Colonic mucosa (tissue), 4 donors: Measurements from ENCODE around the gene CCNL1. TPM values are rescaled to one million over a fixed set of nuclear protein-coding genes. Genes with fewer than 3 reads are reported as not detected.

Experiments
- DNase-seq: peaks from one replicate; pipeline ENCODE4 v3.0.0-alpha.2; 2020
- H3K27ac ChIP-seq: fragments of 200-600 bp; one replicate; pipeline ENCODE4 v1.8.0; 2021
- H3K27me3 ChIP-seq: fragments of 200-600 bp; one replicate; pipeline ENCODE4 v1.8.0; 2021
- H3K36me3 ChIP-seq: fragments of 200-600 bp; one replicate; pipeline ENCODE4 v1.8.0; 2021
- H3K4me1 ChIP-seq: fragments of 200-600 bp; one replicate; pipeline ENCODE4 v1.8.0; 2021; ENCODE audit warnings: mild to moderate bottlenecking
- H3K4me3 ChIP-seq: fragments of 200-600 bp; one replicate; pipeline ENCODE4 v1.8.0; 2021
- H3K9ac ChIP-seq, 2 donors: one replicate each; pipeline ENCODE4 v1.7.0; 2013; ENCODE audit warnings: control low read depth in 2 of 2, low read depth in 2 of 2, low read length in 2 of 2
- H3K9me3 ChIP-seq: fragments of 200-600 bp; one replicate; pipeline ENCODE4 v1.8.0; 2021
- CTCF ChIP-seq: fragments of 200-600 bp; IDR thresholded peaks from one replicate; pipeline ENCODE4 v1.8.0; 2022; ENCODE audit warnings: antibody characterized with exemption, mild to moderate bottlenecking
- intact Hi-C: fragments of 100-400 bp; cut with DNase I; formaldehyde crosslinking; loops from one replicate; pipeline ENCODE4 v1.14.1; 2022
- total RNA-seq, 2 donors: library from RNA; stranded (reverse); fragmentation: NEBNext Ultra II Directional in 1 of 2; extraction: Animal tissue kit (Norgen Biotek cat#: 25700) in 1 of 2; gene quantifications; one replicate each; pipeline ENCODE4 v1.2.1, GENCODE V29; 2021
- donor health status: healthy.
- donor health status: DM: no; HTN: no; CAD: no.
- donor health status: DM: no; HTN: no; CAD: no.

Gene CCNL1
- total RNA-seq, 2 donors from 2014 or later = 76.4 to 103 TPM

- no peaks in the 10 kb centered on the region for H3K9me3 ChIP-seq
- H3K27ac ChIP-seq = no peak overlapping the region
- no peaks in the 10 kb centered on the region for H3K4me1 ChIP-seq
- intact Hi-C loops = no loop called here
- no peak for TF ChIP-seq CTCF
- DNase-seq = no peak
- H3K4me3 ChIP-seq = no peak overlapping the region
- H3K9ac ChIP-seq = no peak overlapping the region
- no peaks in the 10 kb centered on the region for H3K36me3 ChIP-seq
- no peaks in the 10 kb centered on the region for H3K27me3 ChIP-seq
Observed at GRCh38 chr3:157113832-157114505, 46.0 kb downstream of the CCNL1 start.

GRCh38 chr3:157112536-157112935 lies 47.4 kb downstream of the CCNL1 start:
- DNase-seq = no peak

GRCh38 chr3:157111518-157111917 lies 48.4 kb downstream of the CCNL1 start:
- Histone ChIP-seq H3K27me3 (no peaks in the 10 kb centered on the region), H3K9ac (no peak overlapping the region), H3K9me3 (no peaks in the 10 kb centered on the region), H3K27ac (no peak overlapping the region), H3K4me1 (no peaks in the 10 kb centered on the region), H3K4me3 (no peak overlapping the region), H3K36me3 (no peaks in the 10 kb centered on the region)
- no peak for TF ChIP-seq CTCF
- no peak for DNase-seq
- intact Hi-C loops = no loop called here

More at GRCh38 chr3:157112536-157112935, 47.4 kb downstream of the CCNL1 start:
- H3K27me3 ChIP-seq = no peaks in the 10 kb centered on the region
- no peak overlapping the region for H3K9ac ChIP-seq
- H3K36me3 ChIP-seq = no peaks in the 10 kb centered on the region
- intact Hi-C loops = no loop called here
- H3K27ac ChIP-seq = no peak overlapping the region
- H3K4me3 ChIP-seq = no peak overlapping the region
- no peaks in the 10 kb centered on the region for H3K4me1 ChIP-seq
- TF ChIP-seq CTCF = no peak
- H3K9me3 ChIP-seq = no peaks in the 10 kb centered on the region

- TF ChIP-seq CTCF = no peak
- no peaks in the 10 kb centered on the region for H3K27me3 ChIP-seq
- DNase-seq = no peak
- no peaks in the 10 kb centered on the region for H3K9me3 ChIP-seq
- H3K4me1 ChIP-seq = no peaks in the 10 kb centered on the region
- H3K9ac ChIP-seq = no peak overlapping the region
- H3K36me3 ChIP-seq = no peaks in the 10 kb centered on the region
- H3K4me3 ChIP-seq = no peak overlapping the region
- intact Hi-C loops = no loop called here
- H3K27ac ChIP-seq = no peak overlapping the region
Observed at GRCh38 chr3:157110761-157111278, 49.1 kb downstream of the CCNL1 start.

GRCh38 chr3:157109267-157110141 lies 50.4 kb downstream of the CCNL1 start:
- Histone ChIP-seq H3K9me3 (no peaks in the 10 kb centered on the region), H3K36me3 (no peaks in the 10 kb centered on the region), H3K4me3 (no peak overlapping the region), H3K27me3 (no peaks in the 10 kb centered on the region), H3K9ac (no peak overlapping the region), H3K4me1 (no peaks in the 10 kb centered on the region), H3K27ac (no peak overlapping the region)
- TF ChIP-seq CTCF = no peak
- DNase-seq = no peak
- intact Hi-C loops = no loop called here
